HG03565 (cell line): ENCODE results near the gene ANKDD1B.

Experiments used
- ATAC-seq: cut with Tn5 transposase; IDR thresholded peaks from one replicate; pipeline ENCODE4 v1.9.1; 2021; ENCODE audit warnings: mild to moderate bottlenecking, moderate library complexity; ENCODE audit not compliant: unreplicated experiment

ANKDD1B gene

DNA sequence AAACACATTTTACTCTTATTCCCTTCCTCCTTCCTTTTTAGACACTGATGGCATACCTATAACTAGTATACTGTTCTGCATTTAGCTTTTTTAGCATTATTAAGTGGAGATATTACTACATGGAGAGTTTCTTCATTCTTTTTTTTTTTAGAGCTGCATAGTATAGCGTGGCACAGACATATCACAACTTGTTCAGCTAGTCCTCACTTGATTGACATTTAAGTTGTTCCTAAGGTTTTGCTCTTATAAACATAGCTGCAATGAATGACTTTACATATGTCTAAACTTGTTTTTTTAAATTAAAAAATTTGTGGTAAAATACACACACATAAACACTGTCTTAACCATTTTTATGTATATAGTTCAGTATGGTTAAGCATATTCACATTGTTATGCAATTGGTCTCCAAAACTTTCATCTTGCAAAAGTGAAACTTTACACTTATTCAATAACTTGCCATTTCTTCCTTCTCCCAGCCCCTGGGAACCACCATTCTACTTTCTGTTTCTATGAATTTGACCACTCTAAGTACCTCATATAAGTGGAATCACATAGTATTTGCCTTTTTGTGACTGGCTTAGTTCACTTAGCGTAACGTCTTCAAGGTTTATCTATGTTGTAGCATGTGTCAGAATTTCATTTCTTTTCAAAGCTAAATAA, 48.7 kb downstream of the ANKDD1B start:
- no peak for ATAC-seq

- ATAC-seq = no peak
Measured at GRCh38 chr5:75660678-75661465, 49.6 kb downstream of the ANKDD1B start.

DNA sequence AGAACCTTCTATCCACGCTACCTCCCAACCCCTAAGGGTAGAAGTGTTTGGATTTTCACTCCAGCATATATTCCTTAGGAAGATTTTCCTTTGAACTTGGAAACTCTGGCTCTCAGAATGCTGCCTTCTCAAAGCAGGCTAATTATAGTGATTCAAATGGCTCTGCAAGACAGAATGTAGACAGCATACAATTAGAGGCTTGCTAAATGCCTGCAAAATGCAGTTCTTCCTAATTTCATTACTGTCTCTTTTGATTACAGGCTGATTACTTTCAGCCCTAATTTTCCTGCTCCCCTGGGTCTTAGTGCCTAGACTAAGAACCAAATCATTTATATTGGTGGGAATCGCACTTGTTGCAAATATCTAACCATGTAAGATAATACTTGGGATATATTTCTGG, 50.8 kb downstream of the ANKDD1B start:
- ATAC-seq = no peak

- ATAC-seq = no peak
Measured at GRCh38 chr5:75663579-75664284, 52.5 kb downstream of the ANKDD1B start.

- no peak for ATAC-seq
Measured at GRCh38 chr5:75664979-75665378, 53.7 kb downstream of the ANKDD1B start.

DNA sequence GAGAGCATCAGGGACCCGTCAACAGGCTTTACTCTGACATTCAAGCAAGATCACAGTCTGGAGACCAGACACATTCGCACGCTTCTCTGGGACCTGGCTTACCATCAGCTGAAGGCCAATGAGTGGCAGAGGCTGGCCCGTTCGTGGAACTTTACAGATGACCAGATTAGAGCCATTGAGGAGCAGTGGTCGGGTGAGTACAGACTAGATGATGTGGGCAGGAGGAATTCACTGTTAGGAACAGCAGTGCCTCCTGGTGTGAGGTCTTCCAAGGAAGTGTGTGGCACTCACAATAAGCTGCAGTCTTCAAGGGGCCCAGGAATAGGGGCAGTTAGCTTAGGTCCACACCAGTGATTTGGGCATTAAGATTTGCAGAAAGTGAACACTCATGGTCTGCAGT, 55.5 kb downstream of the ANKDD1B start:
- ATAC-seq = no peak

- no peak for ATAC-seq
Measured at GRCh38 chr5:75667586-75667985, 56.3 kb downstream of the ANKDD1B start.

- no peak for ATAC-seq
Measured at GRCh38 chr5:75668445-75668844, 57.2 kb downstream of the ANKDD1B start.

GRCh38 chr5:75668977-75669689, 57.9 kb downstream of the ANKDD1B start:
- peak; percentile 89 for ATAC-seq

GRCh38 chr5:75670577-75670976, 59.3 kb downstream of the ANKDD1B start:
- no peak for ATAC-seq

DNA sequence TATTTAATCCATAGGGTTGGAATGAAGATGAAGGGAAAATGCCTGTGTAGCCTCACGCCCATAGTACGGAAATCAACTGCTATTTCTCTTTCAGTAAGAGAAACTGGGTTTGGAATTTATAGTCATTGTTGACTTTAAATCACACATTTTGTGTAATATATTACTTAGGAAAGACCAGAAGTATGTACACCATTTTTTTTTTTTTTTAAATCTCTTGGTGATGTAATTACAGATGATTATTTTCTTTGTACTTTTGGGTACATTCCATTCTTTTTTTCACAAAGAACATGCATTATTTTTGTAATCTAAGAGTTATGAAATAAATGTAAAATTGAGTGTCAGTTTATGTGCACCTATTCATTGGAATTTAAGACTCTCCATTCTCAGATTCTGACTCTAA, 60.3 kb downstream of the ANKDD1B start:
- no peak for ATAC-seq

- no peak for ATAC-seq
Measured at GRCh38 chr5:75672616-75673015, 61.4 kb downstream of the ANKDD1B start.

DNA sequence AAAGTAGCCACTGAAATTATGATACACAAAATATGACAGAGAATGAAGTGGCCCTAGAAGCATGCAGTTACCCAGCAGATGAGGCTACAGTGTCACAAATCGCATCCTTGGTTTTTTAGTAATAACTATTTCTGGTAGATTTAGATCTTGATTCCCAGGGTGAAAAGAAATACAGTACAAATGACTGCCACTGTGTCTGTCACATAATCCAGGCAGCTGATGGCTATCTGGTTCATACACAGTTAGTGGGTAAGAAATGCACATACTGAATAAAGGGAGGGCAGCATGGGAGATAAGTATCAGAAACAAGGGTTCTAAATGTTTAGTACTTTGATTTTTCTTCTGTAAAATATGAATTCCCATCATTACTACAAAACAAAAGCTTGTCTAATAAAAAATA, 64.5 kb downstream of the ANKDD1B start:
- no peak for ATAC-seq

GRCh38 chr5:75677607-75678006, 66.4 kb downstream of the ANKDD1B start:
- ATAC-seq = no peak

DNA sequence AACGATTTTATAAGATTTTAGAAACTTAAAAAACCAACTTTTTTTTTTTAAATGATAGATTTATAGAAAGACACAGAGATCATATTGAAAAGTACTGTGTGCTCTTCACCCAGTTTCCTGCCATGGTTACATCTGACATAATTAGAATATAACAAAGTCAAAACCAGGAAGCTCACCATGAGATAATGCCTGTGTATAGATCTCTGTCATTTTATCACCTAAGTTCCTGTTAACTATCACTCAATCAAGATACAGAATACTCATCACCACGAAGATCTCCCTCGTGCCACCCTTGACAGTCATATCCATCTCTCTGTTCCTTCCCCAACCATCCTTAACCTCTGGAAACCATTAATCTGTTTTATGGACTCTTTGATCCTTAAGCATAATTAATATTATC, 66.9 kb downstream of the ANKDD1B start:
- no peak for ATAC-seq

DNA sequence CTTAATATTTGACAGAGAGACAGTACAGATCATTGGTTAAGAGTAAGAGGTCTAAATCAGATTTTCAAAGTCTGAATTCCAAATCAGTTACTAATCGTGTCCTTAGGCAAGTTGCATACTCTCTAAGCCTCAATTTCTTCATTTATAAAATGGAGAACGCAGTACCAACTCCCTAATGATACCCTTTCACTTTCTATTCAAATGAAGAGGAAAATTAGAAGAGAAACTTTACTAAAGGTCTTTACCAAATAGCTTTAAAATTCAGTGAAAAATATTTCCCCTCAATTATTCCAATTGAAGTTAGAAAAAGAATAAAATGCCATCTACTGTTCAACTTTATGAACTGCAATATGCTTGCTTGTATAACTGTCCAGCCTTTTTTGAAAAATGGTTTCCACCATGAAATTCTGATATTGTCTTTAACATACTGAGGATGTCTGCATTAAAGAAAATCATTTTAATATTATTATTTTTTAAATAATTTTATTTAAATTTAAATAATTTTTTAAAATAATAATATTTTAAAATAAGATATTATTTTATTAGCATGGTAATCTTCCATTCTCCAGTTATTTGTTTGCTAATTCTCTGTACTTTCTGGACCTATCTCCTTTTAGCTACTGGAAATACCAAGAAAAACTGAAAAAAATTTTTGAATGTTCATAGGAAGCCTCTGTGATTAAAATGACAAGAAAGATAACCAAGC, 70.0 kb downstream of the ANKDD1B start:
- ATAC-seq = no peak

- no peak for ATAC-seq
Measured at GRCh38 chr5:75685141-75685540, 73.9 kb downstream of the ANKDD1B start.

- ATAC-seq = no peak
Measured at GRCh38 chr5:75686480-75686879, 75.2 kb downstream of the ANKDD1B start.

DNA sequence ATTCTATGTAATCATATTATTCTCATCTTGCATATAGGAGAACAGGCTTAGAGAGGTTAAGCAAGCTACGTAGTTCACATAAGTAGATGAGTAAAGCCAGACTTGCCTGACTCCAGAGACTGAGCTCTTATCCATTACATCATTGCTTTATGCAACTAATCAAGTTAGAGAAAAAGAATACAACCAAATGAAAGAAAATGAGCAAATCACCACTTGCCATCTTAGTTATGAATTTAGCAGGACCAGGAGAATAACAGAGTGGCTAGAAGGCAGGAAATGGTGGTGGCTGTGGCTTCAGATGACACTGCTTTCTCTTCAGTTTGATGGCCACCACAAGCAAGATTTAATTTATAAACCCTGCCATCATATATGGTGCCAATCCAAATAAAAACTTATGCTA, 79.4 kb downstream of the ANKDD1B start:
- ATAC-seq = no peak

DNA sequence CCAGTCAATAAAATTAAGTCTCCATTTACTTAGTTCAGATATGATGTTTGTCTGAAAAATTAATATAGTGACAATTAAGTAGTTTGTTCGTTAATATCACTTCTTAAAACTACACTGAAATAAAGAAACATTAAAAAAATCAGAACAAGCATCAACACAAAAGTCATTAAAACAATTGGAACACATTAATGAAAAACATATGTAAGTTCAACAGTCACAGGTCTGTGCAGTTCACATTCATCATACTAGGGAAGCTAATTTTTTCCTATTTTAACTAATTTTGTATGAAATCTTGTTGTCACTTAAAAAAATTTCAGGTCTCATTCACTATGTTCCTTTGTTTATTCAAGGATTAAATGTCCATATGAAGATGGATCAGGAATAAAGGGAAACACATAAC, 83.5 kb downstream of the ANKDD1B start:
- ATAC-seq = no peak
